Measurements from ENCODE around the gene MIDN. TPM values are rescaled to one million over a fixed set of nuclear protein-coding genes. Genes with fewer than 3 reads are reported as not detected.
A peak's percentile ranks its signal among the peaks of the same experiment; 100 is the strongest.

MIDN gene
- total and polyA plus RNA-seq, 10 of the 15 experiments (the other 5 are each of a cell fraction or from before 2014, with no cell fraction given): 0.38 to 51.5 (median 7.2) TPM

DNA sequence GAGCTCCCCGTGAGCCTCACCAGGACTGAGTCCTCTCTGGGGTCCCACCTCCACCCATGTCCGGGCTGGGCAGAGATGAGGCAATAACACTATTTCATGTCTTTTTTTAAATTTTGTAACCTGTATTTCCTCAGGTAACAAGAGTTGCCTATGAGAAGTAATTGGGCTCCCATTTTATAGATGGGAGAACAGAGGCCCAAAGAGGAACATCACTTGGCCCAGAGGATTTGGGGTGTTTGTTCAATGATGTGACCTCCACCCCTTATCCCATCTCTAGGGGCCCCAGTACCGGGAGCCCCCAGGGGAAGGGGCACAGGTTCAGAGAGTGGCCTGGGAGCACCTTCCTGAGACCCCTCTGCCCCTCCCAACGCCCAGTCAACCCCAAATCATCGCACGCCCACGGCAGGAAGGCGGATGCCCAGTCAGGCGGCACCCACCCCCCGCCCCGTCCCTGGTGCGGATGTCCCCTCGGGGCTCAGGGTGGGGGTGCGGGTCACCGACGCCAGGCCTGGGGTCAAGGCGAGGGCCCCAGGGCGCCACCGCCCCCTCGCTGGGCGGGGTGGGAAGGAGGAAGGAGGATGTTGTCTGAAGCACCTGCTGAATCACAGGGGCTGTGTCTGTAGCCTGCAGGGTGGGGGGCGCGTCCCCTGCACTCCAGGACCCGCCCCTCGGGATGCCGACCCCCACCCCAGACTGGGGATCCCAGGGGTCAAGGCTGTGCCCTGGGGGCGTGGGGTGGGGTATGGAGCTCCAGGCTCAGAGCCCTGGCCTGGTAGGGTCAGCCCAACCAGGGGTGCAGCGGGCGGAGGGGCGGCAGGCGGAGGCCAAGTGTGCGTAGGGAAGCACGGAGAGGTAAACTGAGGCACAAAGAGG lies 11.7 kb downstream of the MIDN start (continued):
- TF ChIP-seq, protein P1, sequence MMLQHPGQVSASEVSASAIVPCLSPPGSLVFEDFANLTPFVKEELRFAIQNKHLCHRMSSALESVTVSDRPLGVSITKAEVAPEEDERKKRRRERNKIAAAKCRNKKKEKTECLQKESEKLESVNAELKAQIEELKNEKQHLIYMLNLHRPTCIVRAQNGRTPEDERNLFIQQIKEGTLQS (IDR thresholded peaks at IDR 0.05; ENCODE audit: borderline replicate concordance, extremely low read depth, low read depth, low read length): no peak
- TF ChIP-seq, protein P2, sequence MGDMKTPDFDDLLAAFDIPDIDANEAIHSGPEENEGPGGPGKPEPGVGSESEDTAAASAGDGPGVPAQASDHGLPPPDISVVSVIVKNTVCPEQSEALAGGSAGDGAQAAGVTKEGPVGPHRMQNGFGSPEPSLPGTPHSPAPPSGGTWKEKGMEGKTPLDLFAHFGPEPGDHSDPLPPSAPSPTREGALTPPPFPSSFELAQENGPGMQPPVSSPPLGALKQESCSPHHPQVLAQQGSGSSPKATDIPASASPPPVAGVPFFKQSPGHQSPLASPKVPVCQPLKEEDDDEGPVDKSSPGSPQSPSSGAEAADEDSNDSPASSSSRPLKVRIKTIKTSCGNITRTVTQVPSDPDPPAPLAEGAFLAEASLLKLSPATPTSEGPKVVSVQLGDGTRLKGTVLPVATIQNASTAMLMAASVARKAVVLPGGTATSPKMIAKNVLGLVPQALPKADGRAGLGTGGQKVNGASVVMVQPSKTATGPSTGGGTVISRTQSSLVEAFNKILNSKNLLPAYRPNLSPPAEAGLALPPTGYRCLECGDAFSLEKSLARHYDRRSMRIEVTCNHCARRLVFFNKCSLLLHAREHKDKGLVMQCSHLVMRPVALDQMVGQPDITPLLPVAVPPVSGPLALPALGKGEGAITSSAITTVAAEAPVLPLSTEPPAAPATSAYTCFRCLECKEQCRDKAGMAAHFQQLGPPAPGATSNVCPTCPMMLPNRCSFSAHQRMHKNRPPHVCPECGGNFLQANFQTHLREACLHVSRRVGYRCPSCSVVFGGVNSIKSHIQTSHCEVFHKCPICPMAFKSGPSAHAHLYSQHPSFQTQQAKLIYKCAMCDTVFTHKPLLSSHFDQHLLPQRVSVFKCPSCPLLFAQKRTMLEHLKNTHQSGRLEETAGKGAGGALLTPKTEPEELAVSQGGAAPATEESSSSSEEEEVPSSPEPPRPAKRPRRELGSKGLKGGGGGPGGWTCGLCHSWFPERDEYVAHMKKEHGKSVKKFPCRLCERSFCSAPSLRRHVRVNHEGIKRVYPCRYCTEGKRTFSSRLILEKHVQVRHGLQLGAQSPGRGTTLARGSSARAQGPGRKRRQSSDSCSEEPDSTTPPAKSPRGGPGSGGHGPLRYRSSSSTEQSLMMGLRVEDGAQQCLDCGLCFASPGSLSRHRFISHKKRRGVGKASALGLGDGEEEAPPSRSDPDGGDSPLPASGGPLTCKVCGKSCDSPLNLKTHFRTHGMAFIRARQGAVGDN (IDR thresholded peaks at IDR 0.05): peak; percentile 31; the same call in 1 of the 2 replicates
- TF ChIP-seq HDAC2 (IDR thresholded peaks at IDR 0.05) (no peak), RB1 (IDR thresholded peaks at IDR 0.05; ENCODE audit: borderline replicate concordance) (no peak), KDM1A (IDR thresholded peaks at IDR 0.05; ENCODE audit: borderline replicate concordance) (no peak), JUND (IDR thresholded peaks at IDR 0.05; ENCODE audit: low read depth, low read length) (no peak), KLF5 (IDR thresholded peaks at IDR 0.05; ENCODE audit: partially characterized antibody) (no peak), GATAD2B (conservative IDR thresholded peaks at IDR 0.05; ENCODE audit: low read depth) (peak; percentile 79), NFYB (IDR thresholded peaks at IDR 0.05; ENCODE audit: insufficient read depth, low read depth, low read length) (no peak), SMC3 (IDR thresholded peaks at IDR 0.05; ENCODE audit: borderline replicate concordance, low read length) (no peak), MXI1 (IDR thresholded peaks at IDR 0.05; ENCODE audit: low read depth, low read length) (no peak), EED (IDR thresholded peaks at IDR 0.05; ENCODE audit: low read depth) (no peak), SP1 (IDR thresholded peaks at IDR 0.05; ENCODE audit: low read depth, low read length) (no peak), SIX5 (IDR thresholded peaks at IDR 0.05; ENCODE audit: low read depth, low read length, severe bottlenecking) (no peak), IKZF2 (IDR thresholded peaks at IDR 0.05) (no peak), SREBF1 (IDR thresholded peaks at IDR 0.05; ENCODE audit: low read length) (no peak), RAD51 (IDR thresholded peaks at IDR 0.05) (no peak), ZNF274 (IDR thresholded peaks at IDR 0.05; ENCODE audit: insufficient read depth, insufficient read length) (no peak), NR2C1 (IDR thresholded peaks at IDR 0.05) (peak; percentile 58; the same call in 1 of the 2 replicates), CREM (IDR thresholded peaks at IDR 0.05; ENCODE audit: low read depth) (no peak), ETV6 (conservative IDR thresholded peaks at IDR 0.05 in 1 of 2, IDR thresholded peaks at IDR 0.05 in 1 of 2; ENCODE audit: borderline replicate concordance in 1 of 2, low read depth in 1 of 2) (0 out of 4 replicates have a peak, but pooled peaks of 1 of the 2 experiments have one; percentile 40), SMARCA5 (IDR thresholded peaks at IDR 0.05) (peak; percentile 40), TCF7 (IDR thresholded peaks at IDR 0.05; ENCODE audit: borderline replicate concordance) (no peak), ZNF217 (IDR thresholded peaks at IDR 0.05) (peak; percentile 77), HDGF (IDR thresholded peaks at IDR 0.05) (0 out of 2 replicates have a peak, but pooled peaks have one; percentile 47)
- TF ChIP-seq, protein P3, sequence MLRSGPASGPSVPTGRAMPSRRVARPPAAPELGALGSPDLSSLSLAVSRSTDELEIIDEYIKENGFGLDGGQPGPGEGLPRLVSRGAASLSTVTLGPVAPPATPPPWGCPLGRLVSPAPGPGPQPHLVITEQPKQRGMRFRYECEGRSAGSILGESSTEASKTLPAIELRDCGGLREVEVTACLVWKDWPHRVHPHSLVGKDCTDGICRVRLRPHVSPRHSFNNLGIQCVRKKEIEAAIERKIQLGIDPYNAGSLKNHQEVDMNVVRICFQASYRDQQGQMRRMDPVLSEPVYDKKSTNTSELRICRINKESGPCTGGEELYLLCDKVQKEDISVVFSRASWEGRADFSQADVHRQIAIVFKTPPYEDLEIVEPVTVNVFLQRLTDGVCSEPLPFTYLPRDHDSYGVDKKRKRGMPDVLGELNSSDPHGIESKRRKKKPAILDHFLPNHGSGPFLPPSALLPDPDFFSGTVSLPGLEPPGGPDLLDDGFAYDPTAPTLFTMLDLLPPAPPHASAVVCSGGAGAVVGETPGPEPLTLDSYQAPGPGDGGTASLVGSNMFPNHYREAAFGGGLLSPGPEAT (IDR thresholded peaks at IDR 0.05; ENCODE audit: low read depth): no peak

Measured in GM12878 (cell line).